HG02870 (cell line): ENCODE results near the gene TSPAN8.
"Not testable (repeated sequence)": the region's sequence is repeated elsewhere in the genome, so short reads cannot be mapped to it uniquely, and the experiment has no call there.

ENCODE experiments used
- ATAC-seq: cut with Tn5 transposase; IDR thresholded peaks from one replicate; pipeline ENCODE4 v1.9.1; 2021; ENCODE audit warnings: mild to moderate bottlenecking, moderate library complexity; ENCODE audit not compliant: unreplicated experiment

Gene TSPAN8

DNA sequence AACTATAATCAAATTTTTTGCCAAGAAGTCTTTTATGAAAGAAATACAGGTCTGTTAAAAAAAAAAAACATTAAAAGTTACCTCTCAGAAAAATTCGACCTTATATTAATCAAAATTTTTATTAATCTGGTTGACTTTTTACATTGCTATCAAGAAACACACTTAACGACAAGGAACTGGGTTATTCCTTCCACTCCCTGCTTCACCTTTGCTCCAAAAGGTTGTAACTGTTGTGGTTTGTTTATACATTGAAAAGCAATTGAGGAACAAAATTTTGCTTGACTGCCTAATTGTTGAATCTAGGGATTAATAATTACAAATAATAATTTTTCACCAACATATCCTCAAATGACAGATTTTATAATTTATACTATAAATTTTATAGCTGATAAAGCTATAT, 28.4 kb downstream of the TSPAN8 start:
- no peak for ATAC-seq

DNA sequence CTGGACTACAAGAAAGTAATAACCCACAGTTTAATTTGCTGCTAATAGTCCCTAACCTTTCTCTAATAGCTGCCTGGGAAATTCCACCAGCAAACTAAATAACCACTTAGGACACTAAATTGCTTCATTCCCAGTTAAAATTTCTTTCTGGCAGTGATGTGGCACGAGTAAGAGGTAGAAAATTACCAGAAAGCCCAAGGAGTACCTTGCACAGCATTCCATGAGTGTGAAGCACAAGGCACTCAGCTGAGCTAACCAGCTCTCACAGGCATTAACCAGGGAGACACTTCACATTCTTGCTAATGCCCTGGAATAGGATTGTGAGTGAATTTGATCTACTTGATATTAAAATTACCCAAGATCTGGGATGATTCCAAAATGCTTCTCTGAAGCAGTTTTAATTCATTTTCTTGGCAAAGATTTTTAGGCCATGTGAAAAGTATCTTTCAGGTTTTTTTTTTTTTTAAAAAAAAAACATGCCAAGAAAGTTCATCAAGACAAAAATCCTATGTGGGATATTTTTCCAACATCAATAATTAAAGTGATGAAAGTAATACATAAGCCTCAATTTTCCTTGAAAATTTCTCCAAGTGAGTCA, 29.5 kb downstream of the TSPAN8 start:
- no peak for ATAC-seq

DNA sequence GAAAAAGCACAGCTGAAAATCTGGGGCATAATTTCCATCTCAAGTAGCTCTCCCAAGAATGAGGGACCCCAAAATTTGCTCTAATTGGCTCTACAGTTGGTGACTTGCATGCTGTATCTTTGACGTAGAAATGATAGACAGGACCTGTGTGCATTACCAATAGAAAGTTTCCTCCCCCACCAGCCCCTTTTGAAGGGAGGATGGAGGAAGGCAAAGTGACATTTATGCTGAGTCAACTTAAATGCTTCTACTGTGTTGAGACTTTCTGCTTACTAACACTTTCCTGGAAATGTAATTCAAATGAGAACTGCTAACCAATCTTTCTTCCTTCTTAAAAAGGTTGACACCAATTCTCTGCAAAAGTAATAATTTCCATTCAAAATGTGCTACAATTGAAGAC, 31.9 kb downstream of the TSPAN8 start:
- ATAC-seq, result no peak

DNA sequence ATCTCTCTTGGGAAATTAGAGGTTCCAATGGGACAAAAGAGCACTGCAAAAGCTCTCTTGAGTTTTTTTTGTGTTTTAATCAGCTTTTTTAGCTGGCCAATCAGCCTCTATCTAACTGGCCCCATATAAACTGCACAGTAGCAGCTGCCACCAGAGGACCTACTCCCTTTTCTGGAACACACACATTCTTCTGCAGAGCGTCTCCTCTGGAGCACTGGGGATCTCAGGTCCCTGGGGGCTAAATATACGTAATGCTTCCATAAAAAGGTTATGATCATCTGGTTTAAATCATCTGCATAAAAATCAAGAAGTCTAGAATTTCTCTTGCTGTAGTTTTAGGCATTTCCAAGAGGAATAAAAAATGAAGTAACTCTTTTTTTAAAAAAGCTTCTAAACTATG, 32.3 kb downstream of the TSPAN8 start:
- ATAC-seq, result no peak

DNA sequence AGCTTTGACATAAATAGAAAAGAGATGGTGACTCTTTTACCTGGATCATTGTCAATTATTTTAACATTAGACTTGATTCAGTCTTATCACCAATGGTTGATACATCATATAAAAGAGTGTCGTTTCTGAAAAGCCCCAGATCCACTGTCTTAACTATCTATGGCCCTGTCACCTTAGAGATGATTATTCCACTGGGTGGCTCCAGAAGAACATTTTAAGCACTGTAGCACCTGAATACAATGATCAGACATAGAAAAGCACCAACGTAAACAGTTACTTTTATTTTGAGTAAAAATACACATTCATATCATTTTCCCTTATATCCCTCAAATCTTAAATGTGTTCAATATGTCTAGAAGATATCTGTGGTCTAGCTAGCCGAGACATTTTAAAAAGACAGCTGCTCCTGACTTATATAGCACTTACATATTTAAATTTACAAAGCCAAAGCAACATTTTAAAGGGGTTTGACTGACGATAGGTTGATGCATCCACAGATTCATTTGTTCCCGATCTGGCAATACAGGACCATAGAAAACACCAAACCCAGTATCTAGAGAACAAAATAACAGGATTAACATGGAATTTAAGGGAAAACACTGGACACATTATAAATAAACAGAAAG, 32.9 kb downstream of the TSPAN8 start:
- no peak for ATAC-seq

DNA sequence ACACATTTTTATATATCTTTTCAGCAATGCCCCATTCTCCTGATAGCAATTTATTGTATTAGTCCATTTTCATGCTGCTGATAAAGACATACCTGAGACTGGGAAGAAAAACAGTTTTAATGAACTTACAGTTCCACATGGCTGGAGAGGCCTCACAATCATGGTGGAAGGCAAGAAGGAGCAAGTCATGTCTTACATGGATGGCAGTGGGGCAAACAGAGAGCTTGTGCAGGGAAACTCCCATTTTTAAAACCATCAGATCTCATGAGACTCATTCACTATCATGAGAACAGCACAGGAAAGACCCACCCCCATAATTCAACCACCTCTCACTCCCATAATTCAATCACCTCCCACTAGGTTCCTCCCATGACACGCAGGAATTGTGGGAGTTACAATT, 44.7 kb downstream of the TSPAN8 start:
- not testable (repeated sequence) for ATAC-seq

DNA sequence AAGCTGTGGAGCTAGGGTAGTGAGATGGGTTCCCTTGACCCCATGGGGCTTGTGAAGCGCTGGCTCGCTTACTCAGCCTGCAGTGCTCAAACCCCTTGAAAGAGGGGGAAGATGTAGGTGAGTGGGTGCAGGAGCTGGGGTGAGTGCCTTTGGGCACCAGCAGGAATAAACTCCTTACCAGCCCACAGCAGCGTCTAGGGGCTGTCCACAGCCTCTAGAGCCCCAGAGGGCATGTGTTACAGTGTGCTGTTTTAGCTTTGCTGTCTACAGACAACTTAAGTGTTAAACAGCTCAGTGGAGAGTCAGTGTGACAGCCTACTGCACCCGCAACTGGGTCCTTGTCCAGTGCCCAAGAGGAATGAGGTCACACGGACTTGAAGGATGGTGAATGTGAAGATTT, 48.0 kb downstream of the TSPAN8 start:
- no peak for ATAC-seq

DNA sequence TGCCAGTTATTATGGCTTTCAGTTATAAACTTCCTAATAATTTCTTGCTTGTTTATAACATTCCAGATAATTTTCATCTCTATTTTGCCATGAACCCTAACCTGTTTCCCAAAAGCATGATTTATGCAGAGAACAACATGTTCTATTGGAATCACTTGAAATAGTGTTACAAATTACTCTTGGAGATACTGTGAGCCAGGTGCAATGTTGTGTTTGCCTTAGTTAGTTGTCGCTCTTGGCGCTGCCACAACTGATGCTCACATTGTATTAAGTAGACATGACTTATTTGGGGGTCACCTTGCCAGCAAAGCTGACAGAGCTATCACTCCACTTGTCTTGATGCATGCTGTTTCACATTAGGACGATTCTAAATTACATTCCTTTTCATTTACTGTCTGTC, 49.4 kb downstream of the TSPAN8 start:
- ATAC-seq, result no peak

DNA sequence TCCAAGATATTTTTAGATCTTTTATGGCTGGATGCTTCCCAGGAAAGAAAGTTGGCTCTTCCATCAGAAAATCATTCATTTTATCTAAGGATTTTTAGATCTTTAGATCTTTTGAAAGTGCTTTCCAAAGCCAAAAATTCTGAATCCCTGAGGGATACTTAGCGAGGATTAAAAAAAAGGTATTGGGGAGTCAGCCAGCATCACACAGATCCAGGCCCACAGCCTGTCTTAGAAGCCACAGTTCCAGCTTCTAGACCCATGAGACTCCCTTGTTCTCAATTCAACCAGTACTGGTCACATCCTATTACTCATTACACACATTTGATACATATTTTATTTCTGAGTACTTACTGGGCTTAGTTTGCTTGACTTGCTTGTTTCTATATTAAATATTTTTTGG, 49.9 kb downstream of the TSPAN8 start:
- ATAC-seq, result no peak

DNA sequence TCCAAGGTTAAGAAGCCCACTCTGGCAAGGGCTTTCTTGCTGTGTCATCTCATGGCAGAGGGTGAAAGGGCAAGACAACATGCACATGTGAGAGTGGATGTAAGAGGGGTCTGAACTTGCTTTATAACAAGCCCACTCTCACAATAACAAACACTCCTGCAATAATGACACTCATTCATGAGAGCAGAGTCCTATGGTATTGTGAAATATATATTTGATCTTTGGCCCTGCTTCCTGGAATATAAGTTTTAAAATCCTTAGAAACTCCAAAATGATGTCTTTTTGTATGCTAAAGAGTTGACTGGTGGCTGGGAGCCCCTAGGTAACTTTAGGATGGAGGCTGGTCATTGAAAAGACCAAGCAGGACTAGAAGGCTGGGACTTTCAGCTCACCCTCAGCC, 51.8 kb downstream of the TSPAN8 start:
- no peak for ATAC-seq

DNA sequence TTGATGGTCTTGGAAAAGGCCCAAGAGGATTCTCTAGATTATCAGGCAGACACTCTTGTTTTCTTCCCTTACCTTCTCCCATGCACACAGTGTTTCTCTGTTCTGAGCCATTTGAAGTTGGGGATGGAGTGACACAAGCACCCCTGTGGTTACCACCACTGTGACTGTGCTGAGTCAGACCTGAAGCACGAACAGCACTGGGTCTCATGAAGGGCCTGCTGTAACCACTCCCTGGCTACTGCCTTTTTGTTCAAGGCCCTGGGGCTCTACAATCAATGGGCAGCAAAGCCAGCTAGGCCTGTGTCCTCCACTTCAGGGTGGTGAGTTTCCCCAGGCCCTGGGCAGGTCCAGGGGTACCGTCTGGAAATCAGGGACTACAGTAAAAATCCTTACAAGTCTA, 65.5 kb downstream of the TSPAN8 start:
- no peak for ATAC-seq

DNA sequence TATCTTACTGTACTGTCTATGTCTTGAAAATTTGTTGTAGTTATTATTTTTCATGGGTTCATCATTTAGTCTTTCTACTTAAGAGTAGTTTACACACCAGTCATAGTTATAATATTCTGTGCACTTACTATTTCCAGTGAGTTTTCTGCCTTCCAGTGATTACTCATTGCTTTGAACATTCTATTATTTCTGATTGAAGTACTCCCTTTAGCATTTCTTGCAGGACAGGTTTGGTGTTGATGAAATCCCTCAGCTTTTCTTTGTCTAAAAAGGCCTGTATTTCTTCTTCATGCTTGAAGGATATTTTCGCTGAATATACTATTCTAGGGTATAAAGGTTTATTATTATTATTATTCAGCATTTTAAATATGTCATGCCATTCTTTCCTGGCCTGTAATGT, 66.8 kb downstream of the TSPAN8 start:
- ATAC-seq, result no peak

DNA sequence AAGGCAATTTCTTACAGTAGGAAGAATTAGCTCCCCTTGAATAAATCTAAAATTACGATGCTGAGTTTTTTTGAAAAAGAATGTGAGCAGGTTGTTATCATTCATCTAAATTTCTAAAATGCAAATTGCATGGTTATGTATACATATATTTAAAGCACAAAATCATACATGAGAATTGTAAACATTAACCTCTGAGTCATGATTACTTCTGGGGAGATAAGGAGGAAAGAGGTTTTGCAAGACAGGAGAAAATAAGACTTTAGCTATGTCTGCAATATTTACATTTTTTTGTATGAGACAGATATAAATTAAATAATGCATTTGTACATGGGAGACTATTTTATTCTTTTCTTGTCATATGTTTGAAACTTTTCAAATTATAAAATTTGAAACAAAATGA, 72.2 kb downstream of the TSPAN8 start:
- ATAC-seq, result no peak

DNA sequence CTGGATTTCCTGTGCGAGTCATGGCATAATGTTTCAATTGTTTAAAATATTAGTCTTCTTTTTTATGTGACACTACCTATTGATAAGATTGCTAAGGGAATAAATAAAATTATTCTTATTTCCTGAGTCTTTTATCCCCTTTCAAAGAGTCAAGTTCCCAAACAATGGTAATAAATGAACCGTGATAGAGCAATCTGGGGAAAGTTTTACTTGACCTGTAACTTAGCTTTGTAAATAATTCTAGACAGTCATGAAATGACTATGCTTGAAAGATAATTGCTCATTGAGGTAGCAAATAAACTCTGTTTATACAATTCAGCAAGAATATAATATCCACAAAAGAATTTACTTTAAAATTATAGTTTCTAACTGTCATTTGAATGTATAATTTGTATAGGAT, 82.1 kb downstream of the TSPAN8 start:
- no peak for ATAC-seq
